HG03159 (cell line): ENCODE measurements around the gene PPP4R3B.

Experiments
- ATAC-seq: cut with Tn5 transposase; IDR thresholded peaks from one replicate; pipeline ENCODE4 v1.9.1; 2021; ENCODE audit warnings: mild to moderate bottlenecking, moderate library complexity; ENCODE audit not compliant: unreplicated experiment

Gene PPP4R3B

GRCh38 chr2:55617175-55618024, at the start of gene PPP4R3B:
PPP4R3B (minus strand) TSS chr2:55617622; CDS start chr2:55617285, 337 bp downstream.
- ATAC-seq = peak; percentile 80

DNA sequence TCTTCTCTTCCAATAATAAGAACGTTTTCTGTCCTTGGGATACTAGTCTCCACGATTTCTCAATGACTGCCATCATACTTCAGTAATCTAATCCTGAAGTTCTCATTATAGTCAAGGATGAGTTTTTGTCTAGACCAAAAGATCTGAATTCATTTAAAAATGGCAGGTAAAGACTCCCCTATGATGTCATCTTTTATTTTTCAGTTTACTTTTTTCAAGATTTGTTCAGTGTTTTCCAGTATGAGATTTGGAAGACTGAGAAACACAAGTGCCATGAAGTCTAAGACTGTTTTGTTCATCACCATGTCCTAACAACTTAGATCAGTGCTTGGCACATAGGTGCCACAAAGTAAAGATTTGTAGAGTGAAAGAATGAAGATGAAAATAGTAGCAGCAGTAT, 35.8 kb upstream of the PPP4R3B start:
- ATAC-seq = no peak

GRCh38 chr2:55649211-55649610, 31.8 kb upstream of the PPP4R3B start:
- no peak for ATAC-seq

DNA sequence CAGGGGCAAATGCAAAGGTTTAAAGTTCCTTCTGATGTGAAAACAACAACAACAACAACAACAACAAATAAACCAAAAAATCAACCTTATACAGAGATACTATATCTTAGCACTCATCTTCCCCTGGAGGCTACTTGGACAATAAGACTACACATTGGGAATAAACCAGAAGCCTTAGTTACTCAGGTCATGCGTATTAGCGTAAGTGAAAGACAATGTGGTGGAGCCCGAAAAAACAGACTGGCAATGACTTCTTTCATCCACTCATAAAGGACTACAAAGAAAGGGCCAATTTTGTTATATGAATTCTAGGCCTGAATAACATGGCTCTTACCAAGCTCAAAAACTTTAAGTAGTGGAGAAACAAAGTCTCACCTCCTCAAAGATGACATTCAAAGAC, 19.4 kb upstream of the PPP4R3B start:
- ATAC-seq = no peak

GRCh38 chr2:55628931-55629330, 11.5 kb upstream of the PPP4R3B start:
- ATAC-seq = no peak

- no peak for ATAC-seq
Measured at GRCh38 chr2:55627915-55628314, 10.5 kb upstream of the PPP4R3B start.

GRCh38 chr2:55621802-55622201, 4.4 kb upstream of the PPP4R3B start:
- no peak for ATAC-seq

- ATAC-seq = no peak
Measured at GRCh38 chr2:55620123-55620779, 2.8 kb upstream of the PPP4R3B start.

- peak; percentile 33 for ATAC-seq
Measured at GRCh38 chr2:55618275-55619055, 1.0 kb upstream of the PPP4R3B start.

DNA sequence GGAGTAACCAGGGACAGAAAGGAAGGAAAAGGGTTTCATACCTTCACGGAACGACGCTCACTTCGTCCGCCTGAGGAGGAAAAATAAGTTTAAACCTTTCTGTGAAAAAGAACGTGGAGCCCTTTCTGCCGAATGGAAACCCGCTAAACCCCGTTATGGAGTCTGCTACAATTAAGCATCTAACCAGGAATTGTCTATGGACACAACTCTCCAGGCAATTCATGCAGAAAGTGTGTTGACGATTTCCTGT, 528 bp upstream of the PPP4R3B start:
- no peak for ATAC-seq

GRCh38 chr2:55616551-55617174, 759 bp downstream of the PPP4R3B start:
- peak; percentile 35 for ATAC-seq

DNA sequence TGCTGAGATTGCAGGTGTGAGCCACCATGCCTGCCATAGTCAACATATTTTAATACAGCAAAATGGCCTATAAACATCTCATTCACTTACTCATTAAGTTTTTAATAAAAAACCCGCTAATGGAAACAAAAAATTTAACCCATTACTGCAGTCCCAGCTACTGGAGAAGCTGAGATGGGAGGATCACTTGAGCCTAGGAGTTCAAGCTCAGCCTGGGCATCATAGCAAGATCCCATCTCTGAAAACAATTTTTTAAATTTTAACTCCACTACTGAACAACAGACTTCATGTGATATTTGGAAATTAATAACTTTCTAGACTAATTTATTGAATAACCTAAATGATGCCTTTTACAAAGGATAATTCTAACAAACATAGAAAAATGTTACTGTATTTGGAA, 5.4 kb downstream of the PPP4R3B start:
- ATAC-seq = no peak

DNA sequence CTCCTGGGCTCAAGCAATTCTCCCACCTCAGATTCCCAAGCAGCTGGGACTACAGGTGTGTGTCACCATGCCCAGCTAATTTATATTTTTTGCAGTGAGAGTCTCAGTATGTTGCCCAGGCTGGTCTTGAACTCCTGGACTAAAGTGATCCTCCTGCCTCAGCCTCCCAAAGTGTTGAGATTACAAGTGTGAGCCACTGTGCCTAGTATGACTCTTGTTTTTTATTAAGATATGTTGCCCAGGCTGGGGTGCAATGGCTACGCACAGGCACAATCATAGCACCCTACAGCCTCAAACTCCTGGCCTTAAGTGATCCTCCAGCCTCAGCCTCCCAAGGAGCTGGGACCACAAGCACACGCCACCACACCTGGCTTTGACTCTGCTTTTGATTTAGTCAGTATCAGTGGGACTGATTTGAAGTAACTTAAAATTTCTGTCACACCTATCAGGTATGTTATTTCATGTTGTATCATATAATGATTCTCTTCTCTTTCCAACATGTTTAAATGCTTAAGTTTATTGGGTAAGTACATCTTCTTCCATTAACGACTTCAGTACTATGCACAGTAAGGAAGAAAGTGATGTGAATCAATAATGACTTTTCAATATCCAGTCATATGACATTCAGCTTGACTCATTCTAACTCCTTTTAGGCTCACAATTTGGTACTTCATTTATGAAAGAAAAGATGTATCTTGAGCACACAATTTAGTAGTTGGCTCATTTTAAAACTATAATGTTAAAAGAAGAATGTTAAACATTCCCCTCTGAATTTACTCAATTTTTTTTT, 6.3 kb downstream of the PPP4R3B start:
- no peak for ATAC-seq

DNA sequence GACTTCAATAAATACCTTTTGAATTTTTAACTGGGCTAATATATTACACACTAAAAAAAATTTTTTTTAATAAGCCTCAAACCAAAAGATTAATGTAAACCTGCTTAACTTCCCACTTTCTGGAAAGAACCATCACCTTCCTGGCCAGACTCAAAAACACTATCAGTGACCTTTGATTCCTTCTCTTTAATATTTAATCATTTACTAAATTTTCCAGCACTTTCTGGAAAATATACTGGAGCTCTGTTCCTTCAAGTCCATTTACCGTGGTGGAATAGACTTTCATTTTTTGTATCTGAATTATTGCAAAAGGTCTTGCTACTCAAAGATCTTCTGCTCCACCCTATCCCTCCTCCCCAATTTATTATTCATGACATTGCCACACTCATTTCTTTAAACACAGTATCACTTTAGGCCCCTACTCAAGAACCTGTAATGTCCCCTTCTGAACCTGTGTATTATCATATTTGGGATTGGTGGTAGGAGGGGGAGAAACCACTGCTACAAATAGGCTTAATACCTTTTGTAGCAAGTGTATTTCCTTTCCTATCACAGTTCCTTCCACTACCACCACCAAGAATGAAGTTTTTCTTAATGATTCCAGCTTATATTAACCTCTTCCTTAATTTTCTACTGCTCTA, 7.4 kb downstream of the PPP4R3B start:
- no peak for ATAC-seq

DNA sequence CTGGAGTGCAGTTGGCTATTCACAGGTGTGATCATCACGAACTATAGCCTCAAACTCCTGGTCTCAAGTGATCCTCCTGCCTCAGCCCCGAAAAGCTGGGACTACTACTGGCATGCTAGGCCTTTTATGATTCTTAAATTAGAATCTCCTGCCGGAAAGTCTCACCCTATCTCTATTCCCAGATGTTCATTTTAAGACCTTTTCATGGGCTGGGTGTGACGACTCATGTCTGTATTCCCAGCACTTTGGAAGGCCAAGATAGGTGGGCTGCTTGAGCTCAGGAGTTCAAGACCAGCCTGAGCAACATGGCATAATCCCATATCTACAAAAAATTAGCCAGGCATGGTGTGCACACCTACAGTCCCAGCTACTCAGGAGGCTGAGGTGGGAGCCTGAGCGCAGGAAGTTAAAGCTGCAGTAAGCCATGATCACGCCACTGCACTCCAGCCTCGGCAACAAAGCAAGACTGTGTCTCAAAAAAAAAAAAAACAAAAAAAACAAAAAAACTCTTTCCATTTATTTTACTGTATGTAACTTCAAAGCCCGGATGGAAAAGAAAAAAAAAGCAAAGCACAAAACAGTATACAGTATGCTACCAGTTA, 8.1 kb downstream of the PPP4R3B start:
- no peak for ATAC-seq

DNA sequence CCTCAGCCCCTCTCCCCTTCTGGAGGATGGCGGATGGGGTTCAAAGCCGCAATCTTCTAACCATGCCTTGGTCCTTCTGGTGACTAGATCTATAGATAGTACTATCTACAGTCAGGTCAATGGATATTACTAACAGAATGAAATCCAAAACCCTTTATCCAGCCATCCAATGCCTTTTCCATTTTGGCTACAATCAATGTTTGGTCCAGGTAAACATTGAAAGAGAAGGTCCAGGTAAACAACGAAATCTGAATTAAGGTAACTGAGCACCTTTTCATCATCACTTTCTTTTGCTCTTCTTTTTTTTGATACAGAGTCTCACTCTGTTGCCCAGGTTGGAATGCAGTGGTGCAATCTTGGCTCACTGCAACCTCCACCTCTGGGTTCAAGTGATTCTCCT, 9.7 kb downstream of the PPP4R3B start:
- no peak for ATAC-seq

DNA sequence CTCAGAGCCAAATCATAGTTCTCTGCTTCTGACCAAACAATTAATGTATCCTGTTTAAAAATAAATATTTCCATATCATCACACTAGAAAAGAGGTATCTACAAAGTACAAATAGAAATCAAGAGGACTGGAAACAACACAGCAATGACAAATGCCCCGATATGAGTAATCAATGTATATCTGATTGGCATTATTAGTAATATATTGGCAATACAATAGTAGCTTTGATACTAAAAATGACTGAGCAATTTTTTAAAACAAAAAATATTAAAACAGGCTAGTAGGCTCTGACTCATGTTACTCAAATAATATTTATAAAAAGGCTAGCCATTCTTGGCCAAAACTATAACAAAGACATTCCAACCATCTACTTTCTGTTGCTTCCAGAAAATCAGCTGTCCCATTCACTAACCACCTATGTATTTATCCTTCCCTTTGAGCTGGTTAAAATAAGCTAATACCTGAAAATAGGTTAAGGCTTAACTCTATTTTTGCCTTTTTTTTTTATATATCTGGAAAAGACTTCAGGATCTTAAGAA, 13.3 kb downstream of the PPP4R3B start:
- ATAC-seq = no peak

- no peak for ATAC-seq
Measured at GRCh38 chr2:55601849-55602248, 15.6 kb downstream of the PPP4R3B start.

DNA sequence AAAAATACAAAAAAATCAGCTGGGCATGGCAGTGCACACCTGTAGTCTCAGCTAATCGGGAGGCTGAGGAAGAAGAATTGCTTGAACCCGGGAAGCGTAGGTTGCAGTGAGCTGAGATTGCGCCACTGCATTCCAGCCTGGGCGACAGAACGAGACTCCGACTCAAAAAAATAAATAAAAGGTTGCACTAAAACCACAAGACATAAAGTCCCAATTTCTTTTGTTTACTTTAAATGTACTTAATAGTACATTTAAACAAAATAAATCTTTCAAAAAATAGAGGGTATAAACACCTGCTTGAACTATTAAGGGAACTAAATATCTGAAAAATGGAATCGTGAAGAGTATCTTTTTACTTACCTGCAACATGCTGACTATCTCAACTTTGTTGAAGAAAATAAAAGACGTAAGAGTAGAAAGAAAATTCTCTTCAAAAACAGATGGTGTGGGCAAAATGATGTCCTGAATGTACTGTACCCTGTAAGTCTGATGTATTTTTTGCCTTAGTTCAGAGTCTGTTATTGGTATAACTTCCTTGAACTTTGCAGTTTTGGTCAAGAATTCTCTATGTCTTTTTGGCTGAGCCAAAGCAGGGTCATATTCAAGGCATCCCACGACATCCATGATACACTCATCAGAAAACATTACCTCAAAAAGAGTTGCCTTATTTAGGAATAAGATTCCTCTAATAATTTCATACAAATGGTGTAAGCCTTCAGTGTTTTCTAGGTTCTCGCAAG, 19.2 kb downstream of the PPP4R3B start:
- ATAC-seq = no peak
